Keratinocyte (primary cell): Measurements from ENCODE around the gene RIT2. TPM values are rescaled to one million over a fixed set of nuclear protein-coding genes. Genes with fewer than 3 reads are reported as not detected.

ENCODE experiments used
- DNase-seq: peaks from one replicate; pipeline ENCODE4 v3.0.0-alpha.2; 2011; ENCODE audit warnings: low read depth, missing footprints, low spot score
- FAIRE-seq: peaks from 2 replicates; lab custom pipeline; 2011; peaks lifted over from hg19 to GRCh38; lab: Jason Lieb, UNC
- H2AFZ ChIP-seq: 2 replicates; pipeline ENCODE4 v1.6.0; 2012; ENCODE audit warnings: low read length, control low read depth, inconsistent platforms; ENCODE audit not compliant: control insufficient read depth
- H3K27ac ChIP-seq: 2 replicates; pipeline ENCODE4 v1.5.1; 2011; ENCODE audit warnings: low read length; ENCODE audit not compliant: control insufficient read depth, insufficient read depth
- H3K27me3 ChIP-seq: 3 replicates; pipeline ENCODE4 v1.6.0; 2011; ENCODE audit warnings: low read length; ENCODE audit not compliant: control insufficient read depth, insufficient read depth; ENCODE audit errors: extremely low read depth
- H3K36me3 ChIP-seq, 2 experiments: 2 replicates in 1 of 2; 3 replicates in 1 of 2; pipeline ENCODE4 v1.5.1; 2011; ENCODE audit warnings: low read length in 2 of 2, mild to moderate bottlenecking in 1 of 2; ENCODE audit not compliant: control insufficient read depth in 2 of 2, insufficient read depth in 2 of 2; ENCODE audit errors: extremely low read depth in 1 of 2
- H3K4me1 ChIP-seq: 3 replicates; pipeline ENCODE4 v1.5.1; 2011; ENCODE audit warnings: low read length; ENCODE audit not compliant: control insufficient read depth, insufficient read depth; ENCODE audit errors: extremely low read depth
- H3K4me2 ChIP-seq: 3 replicates; pipeline ENCODE4 v1.6.0; 2011; ENCODE audit warnings: low read depth, low read length; ENCODE audit not compliant: control insufficient read depth, insufficient read depth; ENCODE audit errors: extremely low read depth
- H3K4me3 ChIP-seq, 3 experiments: fragments of 200-600 bp in 1 of 3; sonication (generic) in 1 of 3; 2 replicates in 2 of 3; 3 replicates in 1 of 3; pipeline ENCODE4 v1.5.1; 2011 to 2016; ENCODE audit warnings: low read length in 3 of 3, mild to moderate bottlenecking in 3 of 3, control low read depth in 2 of 3, inconsistent platforms in 1 of 3, low read depth in 1 of 3, mixed read lengths in 1 of 3, mixed run types in 1 of 3, moderate library complexity in 1 of 3; ENCODE audit not compliant: control insufficient read depth in 2 of 3, insufficient read depth in 2 of 3; ENCODE audit errors: extremely low read depth in 1 of 3
- H3K79me2 ChIP-seq: 2 replicates; pipeline ENCODE4 v1.6.0; 2012; ENCODE audit warnings: low read length; ENCODE audit not compliant: control insufficient read depth, insufficient read depth
- H3K9ac ChIP-seq: 3 replicates; pipeline ENCODE4 v1.6.0; 2011; ENCODE audit warnings: low read length; ENCODE audit not compliant: control insufficient read depth, insufficient read depth; ENCODE audit errors: extremely low read depth
- H3K9me1 ChIP-seq: 3 replicates; pipeline ENCODE4 v1.6.0; 2011; ENCODE audit warnings: low read length; ENCODE audit not compliant: control insufficient read depth, insufficient read depth; ENCODE audit errors: extremely low read depth
- H3K9me3 ChIP-seq: 2 replicates; pipeline ENCODE4 v1.5.1; 2012; ENCODE audit warnings: low read depth, low read length; ENCODE audit not compliant: control insufficient read depth
- H4K20me1 ChIP-seq: 3 replicates; pipeline ENCODE4 v1.6.0; 2011; ENCODE audit warnings: low read length; ENCODE audit not compliant: control insufficient read depth, insufficient read depth; ENCODE audit errors: extremely low read depth
- CTCF ChIP-seq, 3 experiments: IDR thresholded peaks in 1 of 3; conservative IDR thresholded peaks in 1 of 3; optimal IDR thresholded peaks in 1 of 3; 2 replicates in 2 of 3; 3 replicates in 1 of 3; pipeline versions ENCODE3 to v1.5.1; 2011; ENCODE audit warnings: low read length in 3 of 3, mild to moderate bottlenecking in 3 of 3, moderate library complexity in 2 of 3, control low read depth in 1 of 3, inconsistent platforms in 1 of 3; ENCODE audit not compliant: insufficient read depth in 2 of 3; ENCODE audit errors: extremely low read depth in 1 of 3
- EZH2 ChIP-seq: IDR thresholded peaks from one replicate; pipeline ENCODE4 v1.6.1; 2012; ENCODE audit warnings: inconsistent platforms, mild to moderate bottlenecking, low read length, moderate library complexity
- dilution Hi-C: fragments of 300-500 bp; cut with MboI; formaldehyde crosslinking; loops from one replicate; pipeline ENCODE4 v1.7.0; 2020; ENCODE audit warnings: low sequenced_read_pairs; ENCODE audit not compliant: extremely low pct_ligation_motif_present
- polyA plus RNA-seq, 5 experiments: library from polyadenylated mRNA; depleted of rRNA in 3 of 5; stranded (reverse) in 3 of 5; stranded (forward) in 1 of 5; unstranded in 1 of 5; fragments of >200 nt; gene quantifications; 1 replicate in 1 of 5; 2 replicates in 3 of 5; 3 replicates in 1 of 5; pipeline versions ENCODE4 v1.2.1 to v1.2.3, GENCODE V29; 2011 to 2012; ENCODE audit warnings: missing spikeins in 2 of 5, low read depth in 1 of 5, low replicate concordance in 1 of 5

RIT2 gene
- polyA plus RNA-seq, 1 donor (not counting 4 experiments of a cell fraction or from before 2014, with no cell fraction given) = not detected

GRCh38 chr18:42706618-42707017 lies 408.9 kb downstream of the RIT2 start:
- Histone ChIP-seq H3K9me3 (no peaks in the 10 kb centered on the region), H3K79me2 (no peaks in the 10 kb centered on the region), H3K27ac (peak overlapping the region; percentile 17), H3K36me3 (no peaks in the 10 kb centered on the region), H3K27me3 (no peaks in the 10 kb centered on the region), H2AFZ (peak overlapping the region; percentile 73), H3K9me1 (no peaks in the 10 kb centered on the region), H3K4me1 (peaks cover 7% of the 10 kb centered on the region), H4K20me1 (no peaks in the 10 kb centered on the region), H3K4me2 (peak overlapping the region; percentile 59), H3K9ac (no peak overlapping the region), H3K4me3 (peak overlapping the region in 1 of 3 experiments; percentile 25)
- FAIRE-seq (peak; percentile 67), DNase-seq (peak; percentile 21)
- dilution Hi-C loops = no loop called here
- no peak for TF ChIP-seq EZH2
- TF ChIP-seq CTCF (optimal IDR thresholded peaks at IDR 0.05 in 1 of 3, IDR thresholded peaks at IDR 0.05 in 1 of 3, conservative IDR thresholded peaks at IDR 0.05 in 1 of 3; ENCODE audit: extremely low read depth in 1 of 3, insufficient read depth in 2 of 3, low read length in 3 of 3) = no peak

GRCh38 chr18:42706029-42706608 lies 409.4 kb downstream of the RIT2 start:
- FAIRE-seq = no peak
- H3K4me2 ChIP-seq = peak overlapping the region; percentile 59

More at GRCh38 chr18:42706029-42706608, 409.4 kb downstream of the RIT2 start:
- no peak overlapping the region for H3K9ac ChIP-seq
- H3K4me1 ChIP-seq = peaks cover 7% of the 10 kb centered on the region
- dilution Hi-C loops = no loop called here
- no peaks in the 10 kb centered on the region for H3K79me2 ChIP-seq
- H3K9me3 ChIP-seq = no peaks in the 10 kb centered on the region
- H3K27me3 ChIP-seq = no peaks in the 10 kb centered on the region
- H3K9me1 ChIP-seq = no peaks in the 10 kb centered on the region
- no peaks in the 10 kb centered on the region for H3K36me3 ChIP-seq
- H3K4me3 ChIP-seq = peak overlapping the region in 1 of 3 experiments; percentile 25
- H4K20me1 ChIP-seq = no peaks in the 10 kb centered on the region
- no peak for DNase-seq
- peak overlapping the region; percentile 73 for H2AFZ ChIP-seq
- TF ChIP-seq EZH2 (no peak), CTCF (optimal IDR thresholded peaks at IDR 0.05 in 1 of 3, IDR thresholded peaks at IDR 0.05 in 1 of 3, conservative IDR thresholded peaks at IDR 0.05 in 1 of 3; ENCODE audit: extremely low read depth in 1 of 3, insufficient read depth in 2 of 3, low read length in 3 of 3) (no peak)
- H3K27ac ChIP-seq = peak overlapping the region; percentile 17

Other genes starting within 250 kb of the RIT2 start
- not detected in 3 replicates for gene SYT4, start 161.8 kb upstream of the RIT2 start, polyA plus RNA-seq